ENCODE measurements around the gene AHDC1. TPM values are rescaled to one million over a fixed set of nuclear protein-coding genes. Genes with fewer than 3 reads are reported as not detected.

The AHDC1 gene
- total and polyA plus RNA-seq, 9 of the 15 experiments (the other 6 are each of a cell fraction or from before 2014, with no cell fraction given), result 0.21 to 36.4 (median 4.7) TPM

DNA sequence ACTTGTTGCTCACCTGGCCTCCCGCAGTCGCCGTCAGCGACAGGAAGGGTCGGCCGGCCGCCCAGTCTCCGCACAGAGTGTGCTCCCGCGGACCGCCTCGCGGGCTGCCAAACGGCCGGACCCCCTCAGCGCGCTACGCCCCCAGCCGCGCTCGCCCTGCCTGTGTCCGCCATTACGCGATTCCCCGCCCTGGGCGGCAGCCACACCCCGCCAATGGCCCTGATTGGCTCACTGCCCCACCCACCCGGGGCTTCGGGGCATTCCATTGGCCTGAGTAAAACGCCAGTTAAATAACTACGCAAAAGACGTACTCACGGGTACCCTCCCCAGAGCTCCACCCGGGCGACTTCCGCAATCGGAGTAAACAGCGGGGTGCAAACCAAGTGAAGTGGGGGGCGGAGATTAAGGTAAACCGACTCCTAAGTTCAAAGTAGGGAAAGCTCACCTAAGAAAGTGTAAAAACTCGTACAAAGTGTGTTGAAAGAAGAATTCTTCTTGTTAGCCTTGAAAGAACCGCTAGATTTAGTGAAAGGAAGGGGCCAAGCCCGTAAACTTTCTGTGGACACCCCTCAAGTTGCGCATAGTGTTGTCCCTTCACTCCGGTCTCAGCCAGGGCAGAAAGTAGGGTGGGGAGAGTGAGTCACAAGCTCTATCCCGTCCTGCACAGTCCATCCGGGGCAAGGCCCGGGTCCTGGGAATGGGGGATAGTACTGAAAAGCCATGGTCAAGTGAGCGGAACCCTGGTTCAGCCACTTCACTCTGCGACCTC is 113.8 kb downstream of the AHDC1 start, which contains the start of gene WASF2 (continued):
- TF ChIP-seq ZNF175 (CRISPR knock-in tag; IDR thresholded peaks at IDR 0.05; ENCODE audit: low read depth) (no peak), MAFF (IDR thresholded peaks at IDR 0.05; ENCODE audit: low read length) (peak; percentile 87), FOXK2 (conservative IDR thresholded peaks at IDR 0.05 in 1 of 2, IDR thresholded peaks at IDR 0.05 in 1 of 2; ENCODE audit: low read depth in 2 of 2) (peak; percentile 98 to 100), RBM34 (IDR thresholded peaks at IDR 0.05; ENCODE audit: borderline replicate concordance, insufficient read depth, low read length) (no peak), FOXJ2 (tag; IDR thresholded peaks at IDR 0.05) (peak; percentile 92), MECOM (CRISPR knock-in tag; IDR thresholded peaks at IDR 0.05) (no peak), HIVEP1 (CRISPR knock-in tag; IDR thresholded peaks at IDR 0.05) (no peak; the same call in 1 of the 2 replicates), SRSF3 (IDR thresholded peaks at IDR 0.05; ENCODE audit: insufficient read depth, low read length) (0 out of 2 replicates have a peak, but pooled peaks have one; percentile 9), HSF4 (CRISPR knock-in tag; IDR thresholded peaks at IDR 0.05; ENCODE audit: borderline replicate concordance) (no peak), ZNF23 (CRISPR knock-in tag; IDR thresholded peaks at IDR 0.05) (no peak), ARHGAP35 (IDR thresholded peaks at IDR 0.05; ENCODE audit: partially characterized antibody) (peak; percentile 75), ZNF347 (CRISPR knock-in tag; IDR thresholded peaks at IDR 0.05; ENCODE audit: low read depth) (no peak), CBFB (CRISPR knock-in tag; IDR thresholded peaks at IDR 0.05) (no peak), SREBF2 (CRISPR knock-in tag; IDR thresholded peaks at IDR 0.05) (no peak), FOXJ3 (CRISPR knock-in tag; IDR thresholded peaks at IDR 0.05) (no peak), SREBF1 (IDR thresholded peaks at IDR 0.05; ENCODE audit: borderline replicate concordance, low read depth, low read length) (peak; percentile 90; the same call in 1 of the 2 replicates)
- TF ChIP-seq, protein P1, sequence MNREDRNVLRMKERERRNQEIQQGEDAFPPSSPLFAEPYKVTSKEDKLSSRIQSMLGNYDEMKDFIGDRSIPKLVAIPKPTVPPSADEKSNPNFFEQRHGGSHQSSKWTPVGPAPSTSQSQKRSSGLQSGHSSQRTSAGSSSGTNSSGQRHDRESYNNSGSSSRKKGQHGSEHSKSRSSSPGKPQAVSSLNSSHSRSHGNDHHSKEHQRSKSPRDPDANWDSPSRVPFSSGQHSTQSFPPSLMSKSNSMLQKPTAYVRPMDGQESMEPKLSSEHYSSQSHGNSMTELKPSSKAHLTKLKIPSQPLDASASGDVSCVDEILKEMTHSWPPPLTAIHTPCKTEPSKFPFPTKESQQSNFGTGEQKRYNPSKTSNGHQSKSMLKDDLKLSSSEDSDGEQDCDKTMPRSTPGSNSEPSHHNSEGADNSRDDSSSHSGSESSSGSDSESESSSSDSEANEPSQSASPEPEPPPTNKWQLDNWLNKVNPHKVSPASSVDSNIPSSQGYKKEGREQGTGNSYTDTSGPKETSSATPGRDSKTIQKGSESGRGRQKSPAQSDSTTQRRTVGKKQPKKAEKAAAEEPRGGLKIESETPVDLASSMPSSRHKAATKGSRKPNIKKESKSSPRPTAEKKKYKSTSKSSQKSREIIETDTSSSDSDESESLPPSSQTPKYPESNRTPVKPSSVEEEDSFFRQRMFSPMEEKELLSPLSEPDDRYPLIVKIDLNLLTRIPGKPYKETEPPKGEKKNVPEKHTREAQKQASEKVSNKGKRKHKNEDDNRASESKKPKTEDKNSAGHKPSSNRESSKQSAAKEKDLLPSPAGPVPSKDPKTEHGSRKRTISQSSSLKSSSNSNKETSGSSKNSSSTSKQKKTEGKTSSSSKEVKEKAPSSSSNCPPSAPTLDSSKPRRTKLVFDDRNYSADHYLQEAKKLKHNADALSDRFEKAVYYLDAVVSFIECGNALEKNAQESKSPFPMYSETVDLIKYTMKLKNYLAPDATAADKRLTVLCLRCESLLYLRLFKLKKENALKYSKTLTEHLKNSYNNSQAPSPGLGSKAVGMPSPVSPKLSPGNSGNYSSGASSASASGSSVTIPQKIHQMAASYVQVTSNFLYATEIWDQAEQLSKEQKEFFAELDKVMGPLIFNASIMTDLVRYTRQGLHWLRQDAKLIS (CRISPR knock-in tag; IDR thresholded peaks at IDR 0.05), result no peak
- TF ChIP-seq, protein P2, sequence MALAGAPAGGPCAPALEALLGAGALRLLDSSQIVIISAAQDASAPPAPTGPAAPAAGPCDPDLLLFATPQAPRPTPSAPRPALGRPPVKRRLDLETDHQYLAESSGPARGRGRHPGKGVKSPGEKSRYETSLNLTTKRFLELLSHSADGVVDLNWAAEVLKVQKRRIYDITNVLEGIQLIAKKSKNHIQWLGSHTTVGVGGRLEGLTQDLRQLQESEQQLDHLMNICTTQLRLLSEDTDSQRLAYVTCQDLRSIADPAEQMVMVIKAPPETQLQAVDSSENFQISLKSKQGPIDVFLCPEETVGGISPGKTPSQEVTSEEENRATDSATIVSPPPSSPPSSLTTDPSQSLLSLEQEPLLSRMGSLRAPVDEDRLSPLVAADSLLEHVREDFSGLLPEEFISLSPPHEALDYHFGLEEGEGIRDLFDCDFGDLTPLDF (CRISPR knock-in tag; IDR thresholded peaks at IDR 0.05), result peak; percentile 89
- TF ChIP-seq, protein P3, sequence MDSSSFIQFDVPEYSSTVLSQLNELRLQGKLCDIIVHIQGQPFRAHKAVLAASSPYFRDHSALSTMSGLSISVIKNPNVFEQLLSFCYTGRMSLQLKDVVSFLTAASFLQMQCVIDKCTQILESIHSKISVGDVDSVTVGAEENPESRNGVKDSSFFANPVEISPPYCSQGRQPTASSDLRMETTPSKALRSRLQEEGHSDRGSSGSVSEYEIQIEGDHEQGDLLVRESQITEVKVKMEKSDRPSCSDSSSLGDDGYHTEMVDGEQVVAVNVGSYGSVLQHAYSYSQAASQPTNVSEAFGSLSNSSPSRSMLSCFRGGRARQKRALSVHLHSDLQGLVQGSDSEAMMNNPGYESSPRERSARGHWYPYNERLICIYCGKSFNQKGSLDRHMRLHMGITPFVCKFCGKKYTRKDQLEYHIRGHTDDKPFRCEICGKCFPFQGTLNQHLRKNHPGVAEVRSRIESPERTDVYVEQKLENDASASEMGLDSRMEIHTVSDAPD (CRISPR knock-in tag; IDR thresholded peaks at IDR 0.05), result no peak
- TF ChIP-seq, protein P4, sequence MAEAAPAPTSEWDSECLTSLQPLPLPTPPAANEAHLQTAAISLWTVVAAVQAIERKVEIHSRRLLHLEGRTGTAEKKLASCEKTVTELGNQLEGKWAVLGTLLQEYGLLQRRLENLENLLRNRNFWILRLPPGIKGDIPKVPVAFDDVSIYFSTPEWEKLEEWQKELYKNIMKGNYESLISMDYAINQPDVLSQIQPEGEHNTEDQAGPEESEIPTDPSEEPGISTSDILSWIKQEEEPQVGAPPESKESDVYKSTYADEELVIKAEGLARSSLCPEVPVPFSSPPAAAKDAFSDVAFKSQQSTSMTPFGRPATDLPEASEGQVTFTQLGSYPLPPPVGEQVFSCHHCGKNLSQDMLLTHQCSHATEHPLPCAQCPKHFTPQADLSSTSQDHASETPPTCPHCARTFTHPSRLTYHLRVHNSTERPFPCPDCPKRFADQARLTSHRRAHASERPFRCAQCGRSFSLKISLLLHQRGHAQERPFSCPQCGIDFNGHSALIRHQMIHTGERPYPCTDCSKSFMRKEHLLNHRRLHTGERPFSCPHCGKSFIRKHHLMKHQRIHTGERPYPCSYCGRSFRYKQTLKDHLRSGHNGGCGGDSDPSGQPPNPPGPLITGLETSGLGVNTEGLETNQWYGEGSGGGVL (CRISPR knock-in tag; IDR thresholded peaks at IDR 0.05), result no peak

Measured in K562 (cell line).